Left ventricle myocardium superior (tissue), 1 donor: ENCODE measurements around the gene IDUA. TPM values are rescaled to one million over a fixed set of nuclear protein-coding genes. Genes with fewer than 3 reads are reported as not detected.
"Not testable (repeated sequence)": the region's sequence is repeated elsewhere in the genome, so short reads cannot be mapped to it uniquely, and the experiment has no call there.

Source experiments
- ATAC-seq: fragments of 200-7000 bp; cut with Tn5 transposase; one replicate; pipeline ENCODE4 v1.9.1; 2020; ENCODE audit warnings: mild to moderate bottlenecking, moderate library complexity
- DNase-seq: peaks from one replicate; pipeline ENCODE4 v3.0.0-alpha.2; 2020
- intact Hi-C: fragments of 100-400 bp; cut with micrococcal nuclease; formaldehyde crosslinking; loops from one replicate; pipeline ENCODE4 v1.11.0; 2022
- total RNA-seq: library from RNA; stranded (reverse); fragmentation: NEBNext Ultra II Directional; extraction: Animal tissue kit (Norgen Biotek cat#: 25700); gene quantifications from one replicate; pipeline ENCODE4 v1.2.1, GENCODE V29; 2021
- donor health status: DM: no; HTN: yes; CAD: no; lungs with severe emphysema.

IDUA gene
- total RNA-seq, 1 donor from 2014 or later: 8.7 TPM

- no peak for ATAC-seq
- intact Hi-C loops: no loop called here
- no peak for DNase-seq
Observed at GRCh38 chr4:1036976-1037810, 50.3 kb downstream of the IDUA start.

- DNase-seq (no peak), ATAC-seq (no peak)
- intact Hi-C loops: no loop called here
Observed at GRCh38 chr4:1038948-1039492, 52.2 kb downstream of the IDUA start.

- ATAC-seq (peak; percentile 12), DNase-seq (peak; percentile 59)
- intact Hi-C loops: no loop called here
Observed at GRCh38 chr4:1039493-1040343, 52.9 kb downstream of the IDUA start.

GRCh38 chr4:1040344-1041146 lies 53.7 kb downstream of the IDUA start:
- no peak for ATAC-seq
- DNase-seq: peak; percentile 24
- intact Hi-C loops: no loop called here

GRCh38 chr4:1041147-1041935 lies 54.5 kb downstream of the IDUA start:
- ATAC-seq (no peak), DNase-seq (peak; percentile 41)
- intact Hi-C loops: no loop called here

- peak; percentile 14 for DNase-seq
- ATAC-seq: no peak
- intact Hi-C loops: no loop called here
Observed at GRCh38 chr4:1041936-1042330, 55.1 kb downstream of the IDUA start.

GRCh38 chr4:1042352-1043055 lies 55.7 kb downstream of the IDUA start:
- DNase-seq (peak; percentile 7), ATAC-seq (no peak)
- intact Hi-C loops: no loop called here

GRCh38 chr4:1043162-1043561 lies 56.3 kb downstream of the IDUA start:
- no peak for DNase-seq
- intact Hi-C loops: no loop called here
- ATAC-seq: no peak

GRCh38 chr4:1043651-1044468 lies 57.0 kb downstream of the IDUA start:
- DNase-seq (peak; percentile 88), ATAC-seq (peak; percentile 90)
- intact Hi-C loops: no loop called here

- ATAC-seq (no peak), DNase-seq (peak; percentile 25)
- intact Hi-C loops: no loop called here
Observed at GRCh38 chr4:1044469-1045192, 57.8 kb downstream of the IDUA start.

GRCh38 chr4:1045193-1045594 lies 58.4 kb downstream of the IDUA start:
- intact Hi-C loops: no loop called here
- peak; percentile 21 for DNase-seq
- no peak for ATAC-seq

GRCh38 chr4:1045595-1046201 lies 58.9 kb downstream of the IDUA start:
- ATAC-seq (no peak), DNase-seq (no peak)
- intact Hi-C loops: no loop called here

- DNase-seq (peak; percentile 72), ATAC-seq (peak; percentile 35)
- intact Hi-C loops: not testable (repeated sequence)
Observed at GRCh38 chr4:1046581-1047011, 59.8 kb downstream of the IDUA start.

- intact Hi-C loops: no loop called here
- peak; percentile 42 for DNase-seq
- no peak for ATAC-seq
Observed at GRCh38 chr4:1047106-1047975, 60.5 kb downstream of the IDUA start.
